NOMO-1 treated with DMSO at 0.1 percent for 48 hours (cell line): ENCODE measurements around the gene GADD45G.

ENCODE experiments used
- DNase-seq: peaks from one replicate; lab custom pipeline; 2025; ENCODE audit not compliant: unreplicated experiment; lab: John Stamatoyannopoulos, UW

Gene GADD45G

GRCh38 chr9:89592213-89592815, 12.5 kb upstream of the GADD45G start:
- DNase-seq = no peak

DNA sequence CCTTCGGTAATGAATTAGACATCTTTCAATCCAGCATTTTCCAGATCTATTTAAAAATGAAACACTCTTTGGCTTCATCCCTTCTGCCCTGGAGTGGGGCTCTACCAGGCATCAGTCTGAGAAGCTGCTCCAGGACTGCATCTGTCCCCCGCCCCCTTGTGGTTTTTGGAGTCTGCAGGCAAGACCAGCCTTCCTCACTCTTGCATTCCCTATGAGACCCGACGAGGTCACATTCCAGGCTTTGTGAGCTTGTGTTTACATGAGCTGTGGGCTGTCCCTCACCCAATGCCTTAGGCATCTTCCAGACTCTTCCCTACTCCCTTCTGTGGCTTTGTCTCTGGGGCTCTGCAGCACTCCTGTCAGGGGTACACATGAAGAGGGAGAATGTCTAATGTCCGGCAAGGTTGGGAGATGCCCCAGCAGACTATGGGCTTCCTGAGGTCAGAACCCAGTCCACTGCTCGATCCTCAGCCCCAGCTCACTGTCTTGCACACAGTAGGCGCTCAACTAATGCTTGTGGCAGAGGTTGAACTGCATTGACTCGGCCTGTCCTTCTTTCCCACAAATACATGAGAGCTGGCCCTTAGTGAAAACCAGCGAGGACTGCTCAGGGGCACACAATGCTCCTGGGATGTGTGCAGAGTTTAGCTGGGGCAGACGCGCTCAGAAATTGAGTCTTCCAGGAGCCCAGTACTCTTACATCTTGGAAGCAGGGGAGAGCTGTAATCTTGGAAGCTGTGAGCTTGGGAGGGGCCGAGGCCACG, 11.7 kb upstream of the GADD45G start:
- DNase-seq = no peak

GRCh38 chr9:89593727-89594427, 10.9 kb upstream of the GADD45G start:
- DNase-seq = peak; percentile 9

DNA sequence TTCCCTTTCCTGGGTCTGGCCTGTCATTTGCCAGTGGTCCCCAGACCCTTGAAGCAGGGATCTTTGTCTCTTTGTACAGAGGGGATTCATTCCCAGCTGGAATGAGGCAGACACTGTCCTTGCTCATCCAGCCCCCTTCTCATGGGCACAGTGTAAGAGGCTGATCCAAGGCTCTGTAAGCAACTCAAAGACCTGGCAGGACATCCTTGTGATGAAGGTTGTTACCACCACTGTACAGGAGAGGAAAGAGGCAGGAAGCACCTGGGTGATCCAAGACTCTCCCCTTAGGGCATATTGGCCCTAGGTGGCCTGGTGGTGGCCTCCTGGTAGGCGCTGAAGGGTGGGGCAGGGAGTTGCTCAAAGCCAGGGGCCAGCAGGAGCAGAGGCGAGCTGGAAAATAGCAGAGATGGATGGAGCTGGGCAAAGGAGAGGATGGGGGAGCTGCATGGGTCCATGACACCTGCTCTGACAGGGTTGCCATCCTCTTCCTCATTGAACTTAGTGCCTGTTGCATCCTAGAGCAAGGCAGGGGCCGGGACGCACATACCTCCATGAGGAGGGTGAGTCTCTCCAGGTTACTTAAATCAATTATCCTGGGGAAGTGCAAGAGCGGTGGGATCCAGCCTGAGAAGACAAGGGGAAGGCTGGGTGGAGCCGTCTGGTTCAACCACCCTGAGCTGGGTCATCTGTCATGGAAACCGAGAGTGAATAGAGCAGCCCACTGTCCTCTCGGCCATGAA, 9.8 kb upstream of the GADD45G start:
- DNase-seq = no peak

DNA sequence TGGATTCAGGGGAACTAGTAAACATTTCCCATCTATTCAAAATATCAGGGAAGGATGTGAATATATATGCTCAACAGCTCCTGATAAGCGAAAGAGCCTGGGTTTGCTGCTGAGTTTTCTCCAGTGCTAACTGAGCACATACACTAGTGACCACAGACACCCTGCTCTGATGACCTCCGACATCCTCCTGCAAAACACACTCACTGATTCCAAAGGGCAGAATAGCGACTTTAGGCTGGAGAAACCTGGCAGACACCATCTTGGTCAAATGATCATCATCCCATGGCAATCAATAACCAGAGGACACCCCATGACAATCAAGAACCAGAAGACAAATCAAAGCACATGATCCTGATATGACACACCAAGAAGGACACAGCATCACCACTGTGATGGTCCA, 9.2 kb upstream of the GADD45G start:
- no peak for DNase-seq

- no peak for DNase-seq
These were observed 7.8 kb upstream of the GADD45G start for GRCh38 chr9:89596937-89597555.

- DNase-seq = peak; percentile 7
These were observed 7.0 kb upstream of the GADD45G start for GRCh38 chr9:89597711-89598362.

DNA sequence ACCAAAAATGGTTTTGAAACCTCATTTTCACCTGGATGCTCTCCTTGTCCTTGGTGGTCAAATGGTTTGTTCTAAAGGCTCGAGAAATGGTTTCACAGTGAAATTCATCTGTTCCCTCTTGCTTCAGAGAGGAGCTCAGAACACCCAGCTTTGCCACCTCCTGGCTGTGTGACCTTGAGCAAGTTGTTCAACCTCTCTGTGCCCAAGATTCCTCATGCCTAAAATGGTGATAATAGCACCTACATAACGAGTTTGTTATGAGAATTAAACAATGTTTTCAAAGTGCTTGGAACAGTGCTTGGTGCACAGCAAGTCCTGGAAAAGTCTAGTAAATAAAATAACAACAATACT, 6.5 kb upstream of the GADD45G start:
- DNase-seq = no peak

DNA sequence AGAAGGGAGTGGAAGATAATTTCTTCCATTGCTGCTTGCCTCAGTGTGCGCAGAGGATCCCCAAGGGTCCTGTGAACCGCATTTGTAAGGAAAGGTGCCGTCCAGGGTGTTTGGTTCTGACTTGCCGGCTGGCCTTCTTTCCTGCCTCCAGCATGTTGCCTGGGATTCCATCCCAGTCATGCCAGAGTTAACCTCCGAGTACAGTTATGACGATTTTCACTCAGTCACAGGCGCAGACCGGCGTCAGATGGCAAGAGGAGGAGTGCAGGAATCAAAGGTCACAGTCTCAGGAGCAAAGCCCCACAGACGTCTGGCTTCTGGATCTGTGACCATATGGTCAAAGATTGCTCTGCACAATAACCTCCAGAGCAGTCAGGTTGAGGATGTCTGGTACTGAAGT, 5.9 kb upstream of the GADD45G start:
- DNase-seq = no peak

- no peak for DNase-seq
These were observed 4.0 kb upstream of the GADD45G start for GRCh38 chr9:89600831-89601230.

DNA sequence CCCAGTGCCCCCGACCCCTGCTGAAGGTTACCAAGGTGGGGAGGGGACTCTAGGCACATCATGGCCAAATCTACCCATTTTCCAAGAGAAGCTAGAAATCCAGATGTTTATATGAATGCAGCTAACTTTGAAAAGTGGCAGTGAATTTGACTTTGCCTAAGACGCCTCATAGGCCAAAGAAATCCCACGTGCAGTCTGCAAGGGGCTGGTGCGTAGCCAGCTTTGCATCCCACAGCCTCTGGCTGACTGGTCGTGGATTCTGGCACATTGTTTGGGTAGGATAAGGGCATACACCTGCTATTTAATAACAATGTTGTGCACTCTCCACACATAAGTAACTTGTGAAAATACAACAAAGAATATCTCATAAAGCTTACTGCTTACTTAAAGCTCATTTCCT, 3.5 kb upstream of the GADD45G start:
- DNase-seq = no peak

- DNase-seq = no peak
These were observed 2.8 kb upstream of the GADD45G start for GRCh38 chr9:89601856-89602562.

GRCh38 chr9:89602978-89603766, 1.6 kb upstream of the GADD45G start:
- peak; percentile 73 for DNase-seq

DNA sequence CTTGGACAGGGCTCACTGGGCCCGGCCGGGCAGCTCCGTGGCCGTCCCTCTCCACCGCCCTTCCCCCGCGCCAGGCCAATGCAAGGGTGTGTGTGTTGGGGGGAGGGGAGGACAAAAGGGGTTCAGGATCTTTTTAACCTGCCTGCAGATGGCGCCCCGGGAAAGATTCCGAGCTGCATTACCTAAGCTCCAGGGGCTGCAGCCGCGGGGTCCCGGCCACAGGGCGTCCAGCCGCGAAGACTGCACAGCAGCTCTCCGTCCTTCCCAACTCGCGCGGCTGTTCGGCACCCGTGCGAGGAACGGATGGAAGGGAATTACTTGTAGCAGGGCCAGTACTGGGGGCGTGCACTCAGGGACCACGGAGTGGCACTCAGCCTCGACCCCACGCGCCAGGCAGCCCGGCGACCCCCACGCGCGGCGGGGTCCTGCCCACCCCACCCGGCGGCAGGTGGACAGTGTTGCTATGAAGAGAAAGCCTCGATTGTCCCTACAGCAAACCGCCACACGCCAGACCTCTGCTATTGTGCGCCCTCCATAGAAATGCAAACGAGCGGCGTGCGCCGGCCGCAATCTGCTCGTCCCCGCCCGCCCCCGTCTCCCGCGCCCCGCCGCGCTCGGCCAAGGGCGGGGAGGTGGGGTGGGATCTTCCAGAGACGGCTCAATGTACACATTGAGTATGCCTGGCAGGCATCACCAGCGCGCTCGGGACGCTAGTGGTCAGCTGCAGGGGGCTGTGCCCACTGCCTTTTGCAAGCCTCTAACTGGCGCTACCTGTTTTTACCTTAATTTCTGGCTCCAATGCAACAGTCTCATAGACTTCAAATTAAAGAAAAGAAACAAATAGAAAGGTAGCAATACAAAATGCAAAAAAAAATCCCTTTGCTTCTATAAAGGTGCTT, 796 bp upstream of the GADD45G start:
- DNase-seq = no peak

DNA sequence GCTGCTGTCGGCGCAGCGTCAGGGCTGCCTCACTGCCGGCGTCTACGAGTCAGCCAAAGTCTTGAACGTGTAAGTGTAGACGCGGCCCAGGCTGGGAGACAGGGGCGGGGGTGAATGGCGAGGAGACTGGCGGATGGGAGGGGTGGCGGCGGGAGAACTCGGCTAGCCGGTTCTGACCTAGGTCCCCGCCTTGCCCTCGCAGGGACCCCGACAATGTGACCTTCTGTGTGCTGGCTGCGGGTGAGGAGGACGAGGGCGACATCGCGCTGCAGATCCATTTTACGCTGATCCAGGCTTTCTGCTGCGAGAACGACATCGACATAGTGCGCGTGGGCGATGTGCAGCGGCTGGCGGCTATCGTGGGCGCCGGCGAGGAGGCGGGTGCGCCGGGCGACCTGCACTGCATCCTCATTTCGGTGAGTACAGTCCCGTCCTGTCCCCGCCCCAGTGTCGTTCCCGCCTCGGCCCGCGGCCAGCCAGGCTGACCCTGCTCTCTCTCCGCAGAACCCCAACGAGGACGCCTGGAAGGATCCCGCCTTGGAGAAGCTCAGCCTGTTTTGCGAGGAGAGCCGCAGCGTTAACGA, 745 bp downstream of the GADD45G start:
- DNase-seq = peak; percentile 15

- DNase-seq = peak; percentile 32
These were observed 1.3 kb downstream of the GADD45G start for GRCh38 chr9:89606049-89606623.

GRCh38 chr9:89606624-89607311, 2.0 kb downstream of the GADD45G start:
- DNase-seq = peak; percentile 32
